ENCODE data around the gene TMEM178B. TPM values are rescaled to one million over a fixed set of nuclear protein-coding genes. Genes with fewer than 3 reads are reported as not detected.

Gene TMEM178B
- total RNA-seq, 3 donors from 2014 or later (not counting 1 experiment from before 2014, with no cell fraction given): not detected

DNA sequence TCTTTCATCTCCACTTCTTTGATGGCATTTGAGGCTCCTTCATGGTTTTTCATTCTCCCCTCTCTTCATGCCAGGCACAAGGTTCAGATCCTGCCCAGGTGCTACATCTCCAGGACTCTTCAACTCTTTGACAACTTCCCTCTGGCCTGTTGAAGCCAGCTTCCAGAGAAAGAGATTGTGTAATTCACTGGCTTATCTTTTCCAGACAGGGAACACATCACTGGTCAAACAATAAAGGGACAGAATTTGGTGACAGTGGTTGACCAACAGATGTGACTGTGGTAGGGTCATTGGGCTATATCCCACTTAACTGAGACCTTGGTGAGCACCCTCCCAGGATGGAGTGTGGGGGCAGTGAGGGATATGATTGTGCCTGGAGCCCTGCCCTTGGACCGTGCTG is 365.9 kb downstream of the TMEM178B start:
- ATAC-seq (no peak), DNase-seq (no peak)
- intact Hi-C loops (cut with micrococcal nuclease): no loop called here
- no peak for TF ChIP-seq CTCF (IDR thresholded peaks at IDR 0.05)
- WGBS (ENCODE audit: insufficient coverage): 73% methylated on average over 1 of the region's 1 CpG
- Histone ChIP-seq H3K27ac (ENCODE audit: low read length) (no peak overlapping the region), H3K27me3 (ENCODE audit: control insufficient read depth, insufficient read depth, low read length) (no peaks in the 10 kb centered on the region), H3K9me3 (ENCODE audit: control insufficient read depth, insufficient read depth, low read length) (no peaks in the 10 kb centered on the region), H3K4me1 (ENCODE audit: control insufficient read depth, insufficient read depth, low read length) (no peaks in the 10 kb centered on the region), H3K36me3 (ENCODE audit: control insufficient read depth, insufficient read depth, low read length) (no peaks in the 10 kb centered on the region), H3K4me3 (ENCODE audit: low read length) (no peak overlapping the region)
- no peak overlapping the region for H3K27ac Mint-ChIP-seq
- no peaks in the 10 kb centered on the region for H3K4me1 Mint-ChIP-seq
- peaks cover 16 to 27% of the 10 kb centered on the region in 2 donors for H3K27me3 Mint-ChIP-seq (ENCODE audit: low read depth in 2 of 2)
- no peaks in the 10 kb centered on the region for H3K36me3 Mint-ChIP-seq
- H3K4me3 Mint-ChIP-seq: no peak overlapping the region
- no peaks in the 10 kb centered on the region for H3K9me3 Mint-ChIP-seq

DNA sequence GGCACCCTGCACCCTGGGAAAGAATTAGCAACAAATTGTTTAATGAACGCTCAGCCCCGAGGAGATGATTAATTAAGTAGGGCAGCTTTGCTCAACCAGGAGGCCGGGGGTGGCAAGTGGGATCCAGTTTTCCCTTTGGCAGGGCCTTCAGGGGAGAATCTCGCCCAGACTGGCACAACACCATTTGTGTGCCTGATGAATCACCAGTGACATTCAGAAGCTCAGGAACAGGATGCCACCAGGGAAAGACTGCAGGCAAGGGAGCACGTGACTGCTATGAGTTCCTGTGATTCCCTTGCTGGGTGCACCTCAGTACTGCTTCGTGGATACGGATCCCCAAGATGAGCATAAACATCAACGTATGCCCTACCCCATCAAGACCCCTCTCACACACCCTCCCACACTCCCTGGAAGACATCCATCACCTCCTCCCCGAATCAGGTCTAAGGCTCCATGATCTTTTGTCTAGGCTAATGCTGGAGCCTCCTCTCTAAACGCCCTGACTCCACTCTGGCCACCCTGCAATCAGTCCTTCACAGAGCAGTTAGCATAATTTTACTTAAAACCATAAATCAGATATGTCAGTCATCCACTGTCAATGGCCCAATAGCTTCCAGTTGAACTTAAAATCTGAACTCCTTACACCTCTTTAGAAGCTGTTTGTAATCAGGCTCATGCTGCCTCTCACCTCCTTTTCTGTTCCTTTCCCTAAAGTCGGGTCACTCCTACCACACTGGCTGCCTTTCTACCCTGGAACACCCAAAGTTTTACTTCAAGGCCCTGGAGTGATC is 368.2 kb downstream of the TMEM178B start:
- Histone ChIP-seq H3K9me3 (ENCODE audit: control insufficient read depth, insufficient read depth, low read length) (no peaks in the 10 kb centered on the region), H3K27me3 (ENCODE audit: control insufficient read depth, insufficient read depth, low read length) (no peaks in the 10 kb centered on the region), H3K4me3 (ENCODE audit: low read length) (no peak overlapping the region), H3K27ac (ENCODE audit: low read length) (no peak overlapping the region), H3K36me3 (ENCODE audit: control insufficient read depth, insufficient read depth, low read length) (no peaks in the 10 kb centered on the region), H3K4me1 (ENCODE audit: control insufficient read depth, insufficient read depth, low read length) (no peaks in the 10 kb centered on the region)
- Mint-ChIP-seq H3K9me3 (no peaks in the 10 kb centered on the region), H3K36me3 (no peaks in the 10 kb centered on the region), H3K27me3 (ENCODE audit: low read depth in 2 of 2) (peaks cover 11 to 23% of the 10 kb centered on the region in 2 donors), H3K27ac (no peak overlapping the region), H3K4me1 (no peaks in the 10 kb centered on the region), H3K4me3 (no peak overlapping the region)
- intact Hi-C loops (cut with micrococcal nuclease): no loop called here
- 82% methylated on average over 11 of the region's 11 CpGs for WGBS (ENCODE audit: insufficient coverage)
- TF ChIP-seq CTCF (IDR thresholded peaks at IDR 0.05): no peak
- DNase-seq (no peak), ATAC-seq (no peak)

DNA sequence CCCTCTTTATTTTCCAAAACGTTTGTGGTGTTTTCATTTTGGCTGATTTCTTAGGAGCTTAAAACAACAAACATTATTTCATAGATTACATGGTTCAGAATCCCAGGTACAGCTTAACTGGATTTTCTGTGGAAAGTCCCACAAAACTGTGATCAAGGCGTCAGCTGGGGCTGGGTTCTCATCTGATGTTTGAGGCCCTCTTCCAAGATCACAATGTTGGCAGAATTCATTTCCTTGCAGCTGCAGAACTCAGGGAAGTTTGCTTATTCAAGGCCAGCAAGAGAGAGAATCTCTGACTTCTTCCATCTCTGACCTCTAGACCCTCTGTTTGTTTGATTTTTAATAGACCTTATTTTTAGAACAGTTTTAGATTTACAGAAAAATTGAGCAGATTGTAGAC is 368.9 kb downstream of the TMEM178B start:
- no peak overlapping the region for H3K4me3 Mint-ChIP-seq
- Histone ChIP-seq H3K27me3 (ENCODE audit: control insufficient read depth, insufficient read depth, low read length) (no peaks in the 10 kb centered on the region), H3K36me3 (ENCODE audit: control insufficient read depth, insufficient read depth, low read length) (no peaks in the 10 kb centered on the region), H3K27ac (ENCODE audit: low read length) (no peak overlapping the region), H3K4me3 (ENCODE audit: low read length) (no peak overlapping the region), H3K9me3 (ENCODE audit: control insufficient read depth, insufficient read depth, low read length) (no peaks in the 10 kb centered on the region), H3K4me1 (ENCODE audit: control insufficient read depth, insufficient read depth, low read length) (no peaks in the 10 kb centered on the region)
- peaks cover 12 to 23% of the 10 kb centered on the region in 2 donors for H3K27me3 Mint-ChIP-seq (ENCODE audit: low read depth in 2 of 2)
- 75% methylated on average over 2 of the region's 2 CpGs for WGBS (ENCODE audit: insufficient coverage)
- no peaks in the 10 kb centered on the region for H3K4me1 Mint-ChIP-seq
- no peak for DNase-seq
- intact Hi-C loops (cut with micrococcal nuclease): no loop called here
- no peaks in the 10 kb centered on the region for H3K9me3 Mint-ChIP-seq
- TF ChIP-seq CTCF (IDR thresholded peaks at IDR 0.05): no peak
- ATAC-seq: no peak
- H3K27ac Mint-ChIP-seq: no peak overlapping the region
- H3K36me3 Mint-ChIP-seq: no peaks in the 10 kb centered on the region

GRCh38 chr7:141444961-141445360 is 371.1 kb downstream of the TMEM178B start:
- DNase-seq (no peak), ATAC-seq (no peak)
- Histone ChIP-seq H3K36me3 (ENCODE audit: control insufficient read depth, insufficient read depth, low read length) (no peaks in the 10 kb centered on the region), H3K27me3 (ENCODE audit: control insufficient read depth, insufficient read depth, low read length) (no peaks in the 10 kb centered on the region), H3K4me1 (ENCODE audit: control insufficient read depth, insufficient read depth, low read length) (no peaks in the 10 kb centered on the region), H3K9me3 (ENCODE audit: control insufficient read depth, insufficient read depth, low read length) (no peaks in the 10 kb centered on the region), H3K4me3 (ENCODE audit: low read length) (no peak overlapping the region), H3K27ac (ENCODE audit: low read length) (no peak overlapping the region)
- no peak overlapping the region for H3K4me3 Mint-ChIP-seq
- intact Hi-C loops (cut with micrococcal nuclease): no loop called here
- TF ChIP-seq CTCF (IDR thresholded peaks at IDR 0.05): no peak
- H3K4me1 Mint-ChIP-seq: no peaks in the 10 kb centered on the region
- no peak overlapping the region for H3K27ac Mint-ChIP-seq
- no peaks in the 10 kb centered on the region for H3K36me3 Mint-ChIP-seq
- H3K27me3 Mint-ChIP-seq (ENCODE audit: low read depth in 2 of 2): peaks cover 16 to 23% of the 10 kb centered on the region in 2 donors
- H3K9me3 Mint-ChIP-seq: no peaks in the 10 kb centered on the region
- WGBS (ENCODE audit: insufficient coverage): 88% methylated on average over 2 of the region's 5 CpGs

Measured in natural killer cell (primary cell).